ENCODE measurements around the gene PTX3. TPM values are rescaled to one million over a fixed set of nuclear protein-coding genes. Genes with fewer than 3 reads are reported as not detected.

Gene PTX3
- total RNA-seq, 5 donors from 2014 or later (not counting 1 experiment from before 2014, with no cell fraction given): 0.18 to 0.25 (median 0.20) TPM; not detected in 2

DNA sequence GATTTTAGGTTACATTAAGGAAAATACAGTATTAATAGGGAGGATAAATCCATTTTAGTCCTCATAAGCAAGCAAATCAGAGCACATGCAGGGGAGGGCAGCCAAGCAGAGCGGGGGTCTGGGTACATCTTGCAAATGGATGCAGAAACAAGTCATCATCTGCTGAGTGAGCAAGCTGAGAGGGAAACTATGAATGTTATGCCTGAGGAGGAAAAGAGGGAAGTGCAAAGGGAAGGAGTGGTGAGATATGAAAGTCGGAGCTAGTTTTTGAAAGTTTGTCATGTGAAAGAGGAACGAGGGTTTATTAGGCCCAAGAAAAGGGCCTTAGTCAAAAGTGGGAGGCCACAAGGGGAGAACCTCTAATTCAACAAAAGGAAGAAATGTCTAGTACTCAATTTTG, 15.4 kb downstream of the PTX3 start:
- H3K4me3 Mint-ChIP-seq: no peak overlapping the region
- WGBS (ENCODE audit: insufficient coverage): 31% methylated on average over 3 of the region's 3 CpGs
- peaks cover 0 to 7% (median 0%) of the 10 kb centered on the region in 3 donors for H3K9me3 Mint-ChIP-seq
- no peak overlapping the region for H3K27ac Mint-ChIP-seq
- H3K27me3 Mint-ChIP-seq: peaks cover 4 to 6% of the 10 kb centered on the region in 2 donors
- no peaks in the 10 kb centered on the region for H3K36me3 ChIP-seq (ENCODE audit: control insufficient read depth in 2 of 2, extremely low read depth in 1 of 2, insufficient read depth in 1 of 2, low read length in 1 of 2)
- H3K4me3 ChIP-seq (ENCODE audit: control insufficient read depth in 1 of 2, extremely low read depth in 1 of 2, low read length in 1 of 2): no peak overlapping the region
- H3K4me1 ChIP-seq (ENCODE audit: control insufficient read depth in 1 of 2, extremely low read depth in 1 of 2, insufficient read depth in 2 of 2, low read length in 2 of 2): no peaks in the 10 kb centered on the region
- H3K9me3 ChIP-seq: no peaks in the 10 kb centered on the region
- ATAC-seq (replicated peaks in 1 of 4) (no peak), DNase-seq (no peak)
- H3K36me3 Mint-ChIP-seq: no peaks in the 10 kb centered on the region
- H3K4me1 Mint-ChIP-seq: no peaks in the 10 kb centered on the region
- H3K27me3 ChIP-seq (replicated peaks in 1 of 2; ENCODE audit: control insufficient read depth in 2 of 2, extremely low read depth in 1 of 2, insufficient read depth in 2 of 2, low read length in 1 of 2): no peaks in the 10 kb centered on the region
- ChIA-PET CTCF (no interaction called here), POLR2A (no interaction called here)
- H3K27ac ChIP-seq (ENCODE audit: low read length): no peak overlapping the region

DNA sequence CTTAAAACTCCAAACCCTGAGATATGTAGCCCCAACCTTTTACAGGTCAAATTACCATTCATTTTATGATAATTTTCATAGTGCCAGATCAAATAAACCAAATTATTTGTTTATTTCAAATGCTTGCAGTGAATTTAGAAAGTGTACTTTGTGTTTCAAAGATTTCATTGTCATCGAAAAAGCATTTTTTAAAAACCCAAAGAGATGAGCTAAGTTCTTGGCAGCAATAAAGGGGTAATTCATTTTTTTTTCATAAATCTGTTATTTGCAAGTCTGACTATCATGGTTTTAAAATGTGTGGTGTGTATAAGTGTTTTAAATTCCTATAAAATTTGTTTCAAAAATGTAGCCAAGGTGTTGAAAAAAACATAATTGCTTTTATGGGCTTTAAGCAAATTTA, 17.2 kb downstream of the PTX3 start:
- Mint-ChIP-seq H3K36me3 (no peaks in the 10 kb centered on the region), H3K4me3 (no peak overlapping the region), H3K4me1 (no peaks in the 10 kb centered on the region), H3K9me3 (peaks cover 0 to 7% (median 0%) of the 10 kb centered on the region in 3 donors), H3K27me3 (peaks cover 4 to 6% of the 10 kb centered on the region in 2 donors), H3K27ac (no peak overlapping the region)
- DNase-seq (no peak), ATAC-seq (replicated peaks in 1 of 4) (no peak)
- Histone ChIP-seq H3K27me3 (replicated peaks in 1 of 2; ENCODE audit: control insufficient read depth in 2 of 2, extremely low read depth in 1 of 2, insufficient read depth in 2 of 2, low read length in 1 of 2) (no peaks in the 10 kb centered on the region), H3K4me3 (ENCODE audit: control insufficient read depth in 1 of 2, extremely low read depth in 1 of 2, low read length in 1 of 2) (no peak overlapping the region), H3K4me1 (ENCODE audit: control insufficient read depth in 1 of 2, extremely low read depth in 1 of 2, insufficient read depth in 2 of 2, low read length in 2 of 2) (no peaks in the 10 kb centered on the region), H3K27ac (ENCODE audit: low read length) (no peak overlapping the region), H3K36me3 (ENCODE audit: control insufficient read depth in 2 of 2, extremely low read depth in 1 of 2, insufficient read depth in 1 of 2, low read length in 1 of 2) (no peaks in the 10 kb centered on the region), H3K9me3 (no peaks in the 10 kb centered on the region)
- CTCF ChIA-PET: no interaction called here
- POLR2A ChIA-PET: no interaction called here
- no CpG with 5 or more reads among the region's 1 CpG for WGBS (ENCODE audit: insufficient coverage)

GRCh38 chr3:157459706-157460105, 23.1 kb downstream of the PTX3 start:
- peaks cover 17 to 22% of the 10 kb centered on the region in 2 donors for H3K27me3 Mint-ChIP-seq
- no peaks in the 10 kb centered on the region for H3K36me3 ChIP-seq (ENCODE audit: control insufficient read depth in 2 of 2, extremely low read depth in 1 of 2, insufficient read depth in 1 of 2, low read length in 1 of 2)
- no peaks in the 10 kb centered on the region for H3K36me3 Mint-ChIP-seq
- H3K4me3 ChIP-seq (ENCODE audit: control insufficient read depth in 1 of 2, extremely low read depth in 1 of 2, low read length in 1 of 2): no peak overlapping the region
- ChIA-PET POLR2A (no interaction called here), CTCF (no interaction called here)
- no CpG with 5 or more reads among the region's 2 CpGs for WGBS (ENCODE audit: insufficient coverage)
- no peaks in the 10 kb centered on the region for H3K4me1 Mint-ChIP-seq
- no peaks in the 10 kb centered on the region for H3K9me3 ChIP-seq
- peaks cover 0 to 3% (median 0%) of the 10 kb centered on the region in 3 donors for H3K9me3 Mint-ChIP-seq
- no peak overlapping the region for H3K27ac Mint-ChIP-seq
- H3K4me1 ChIP-seq (ENCODE audit: control insufficient read depth in 1 of 2, extremely low read depth in 1 of 2, insufficient read depth in 2 of 2, low read length in 2 of 2): no peaks in the 10 kb centered on the region
- H3K27me3 ChIP-seq (replicated peaks in 1 of 2; ENCODE audit: control insufficient read depth in 2 of 2, extremely low read depth in 1 of 2, insufficient read depth in 2 of 2, low read length in 1 of 2): peaks cover 0 to 2% of the 10 kb centered on the region in 2 experiments
- H3K27ac ChIP-seq (ENCODE audit: low read length): no peak overlapping the region
- DNase-seq (no peak), ATAC-seq (replicated peaks in 1 of 4) (no peak)
- no peak overlapping the region for H3K4me3 Mint-ChIP-seq

- no peaks in the 10 kb centered on the region for H3K4me1 ChIP-seq (ENCODE audit: control insufficient read depth in 1 of 2, extremely low read depth in 1 of 2, insufficient read depth in 2 of 2, low read length in 2 of 2)
- ChIA-PET CTCF (no interaction called here), POLR2A (no interaction called here)
- no peak overlapping the region for H3K27ac ChIP-seq (ENCODE audit: low read length)
- Mint-ChIP-seq H3K9me3 (peaks cover 0 to 3% (median 0%) of the 10 kb centered on the region in 3 donors), H3K27me3 (peaks cover 17 to 22% of the 10 kb centered on the region in 2 donors), H3K36me3 (no peaks in the 10 kb centered on the region), H3K4me3 (no peak overlapping the region), H3K27ac (no peak overlapping the region), H3K4me1 (no peaks in the 10 kb centered on the region)
- H3K36me3 ChIP-seq (ENCODE audit: control insufficient read depth in 2 of 2, extremely low read depth in 1 of 2, insufficient read depth in 1 of 2, low read length in 1 of 2): no peaks in the 10 kb centered on the region
- no peak overlapping the region for H3K4me3 ChIP-seq (ENCODE audit: control insufficient read depth in 1 of 2, extremely low read depth in 1 of 2, low read length in 1 of 2)
- WGBS (ENCODE audit: insufficient coverage): 92% methylated on average over 1 of the region's 2 CpGs
- H3K27me3 ChIP-seq (replicated peaks in 1 of 2; ENCODE audit: control insufficient read depth in 2 of 2, extremely low read depth in 1 of 2, insufficient read depth in 2 of 2, low read length in 1 of 2): peaks cover 0 to 2% of the 10 kb centered on the region in 2 experiments
- no peak for ATAC-seq (replicated peaks in 1 of 4)
- H3K9me3 ChIP-seq: no peaks in the 10 kb centered on the region
- no peak for DNase-seq
Observed at GRCh38 chr3:157460253-157460652, 23.6 kb downstream of the PTX3 start.

- H3K4me3 ChIP-seq (ENCODE audit: control insufficient read depth in 1 of 2, extremely low read depth in 1 of 2, low read length in 1 of 2): no peak overlapping the region
- no peaks in the 10 kb centered on the region for H3K36me3 Mint-ChIP-seq
- no peaks in the 10 kb centered on the region for H3K9me3 Mint-ChIP-seq
- no CpG with 5 or more reads among the region's 1 CpG for WGBS (ENCODE audit: insufficient coverage)
- ChIA-PET CTCF (no interaction called here), POLR2A (no interaction called here)
- no peaks in the 10 kb centered on the region for H3K9me3 ChIP-seq
- no peaks in the 10 kb centered on the region for H3K4me1 ChIP-seq (ENCODE audit: control insufficient read depth in 1 of 2, extremely low read depth in 1 of 2, insufficient read depth in 2 of 2, low read length in 2 of 2)
- no peaks in the 10 kb centered on the region for H3K36me3 ChIP-seq (ENCODE audit: control insufficient read depth in 2 of 2, extremely low read depth in 1 of 2, insufficient read depth in 1 of 2, low read length in 1 of 2)
- H3K27ac Mint-ChIP-seq: no peak overlapping the region
- DNase-seq: no peak
- H3K4me3 Mint-ChIP-seq: no peak overlapping the region
- H3K27me3 ChIP-seq (replicated peaks in 1 of 2; ENCODE audit: control insufficient read depth in 2 of 2, extremely low read depth in 1 of 2, insufficient read depth in 2 of 2, low read length in 1 of 2): peaks cover 0 to 2% of the 10 kb centered on the region in 2 experiments
- no peak overlapping the region for H3K27ac ChIP-seq (ENCODE audit: low read length)
- peaks cover 15 to 25% of the 10 kb centered on the region in 2 donors for H3K27me3 Mint-ChIP-seq
- no peak for ATAC-seq (replicated peaks in 1 of 4)
- H3K4me1 Mint-ChIP-seq: no peaks in the 10 kb centered on the region
Observed at GRCh38 chr3:157463816-157464215, 27.2 kb downstream of the PTX3 start.

DNA sequence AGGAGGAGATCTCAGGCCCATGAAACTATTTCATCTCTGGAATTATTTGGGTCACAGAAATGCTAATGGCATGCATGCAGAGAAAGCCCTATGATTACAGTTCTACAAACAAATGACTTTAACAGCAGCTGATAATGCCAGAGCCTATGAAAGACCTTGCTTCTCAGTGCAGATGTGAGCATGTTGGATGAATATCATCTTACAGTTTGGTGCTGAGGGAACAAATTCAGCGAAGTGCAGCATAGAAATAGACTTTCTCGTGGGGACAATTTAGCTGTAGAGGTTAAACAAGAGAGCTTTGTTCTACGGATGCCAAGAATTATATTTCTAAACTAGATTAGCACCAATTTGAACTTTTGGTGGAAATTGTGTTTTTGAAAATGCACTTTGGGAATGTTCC, 27.7 kb downstream of the PTX3 start:
- H3K4me3 Mint-ChIP-seq: no peak overlapping the region
- H3K27me3 ChIP-seq (replicated peaks in 1 of 2; ENCODE audit: control insufficient read depth in 2 of 2, extremely low read depth in 1 of 2, insufficient read depth in 2 of 2, low read length in 1 of 2): no peaks in the 10 kb centered on the region
- no peak overlapping the region for H3K4me3 ChIP-seq (ENCODE audit: control insufficient read depth in 1 of 2, extremely low read depth in 1 of 2, low read length in 1 of 2)
- ChIA-PET POLR2A (no interaction called here), CTCF (interaction anchor here in 1 of 2 donors (0.6 kb wide), 1 partner anchor 1801 kb away, joined by 4 read pairs; no protein-coding TSS in a partner anchor)
- 83% methylated on average over 2 of the region's 3 CpGs for WGBS (ENCODE audit: insufficient coverage)
- H3K36me3 Mint-ChIP-seq: no peaks in the 10 kb centered on the region
- H3K27ac Mint-ChIP-seq: no peak overlapping the region
- DNase-seq (no peak), ATAC-seq (replicated peaks in 1 of 4) (no peak)
- no peaks in the 10 kb centered on the region for H3K36me3 ChIP-seq (ENCODE audit: control insufficient read depth in 2 of 2, extremely low read depth in 1 of 2, insufficient read depth in 1 of 2, low read length in 1 of 2)
- H3K9me3 Mint-ChIP-seq: no peaks in the 10 kb centered on the region
- no peaks in the 10 kb centered on the region for H3K4me1 ChIP-seq (ENCODE audit: control insufficient read depth in 1 of 2, extremely low read depth in 1 of 2, insufficient read depth in 2 of 2, low read length in 2 of 2)
- H3K27ac ChIP-seq (ENCODE audit: low read length): no peak overlapping the region
- H3K27me3 Mint-ChIP-seq: peaks cover 15 to 24% of the 10 kb centered on the region in 2 donors
- no peaks in the 10 kb centered on the region for H3K4me1 Mint-ChIP-seq
- H3K9me3 ChIP-seq: no peaks in the 10 kb centered on the region

DNA sequence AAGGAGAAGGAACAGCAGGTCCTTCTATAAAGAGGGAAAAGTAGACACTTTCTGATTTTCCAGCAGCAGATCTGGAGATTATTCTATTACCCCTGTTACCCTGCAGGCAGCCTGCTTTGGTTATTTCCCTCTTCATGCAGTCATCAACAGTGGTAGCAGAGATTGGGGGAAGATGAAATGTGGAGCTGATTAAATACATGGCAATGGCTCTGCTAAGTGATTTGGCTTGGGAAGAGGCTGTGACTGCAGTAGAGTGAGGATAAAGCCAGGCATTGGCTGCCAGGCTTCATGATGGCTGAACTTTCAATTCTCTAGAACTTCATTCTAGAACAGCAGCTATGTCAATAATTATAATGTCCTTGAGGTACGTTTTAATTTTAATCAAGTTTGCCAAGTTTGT, 29.1 kb downstream of the PTX3 start:
- CTCF ChIA-PET: interaction anchor here in 1 of 2 donors (0.6 kb wide), 1 partner anchor 138 kb away, joined by 4 read pairs; no protein-coding TSS in a partner anchor
- Histone ChIP-seq H3K4me3 (ENCODE audit: control insufficient read depth in 1 of 2, extremely low read depth in 1 of 2, low read length in 1 of 2) (no peak overlapping the region), H3K27me3 (replicated peaks in 1 of 2; ENCODE audit: control insufficient read depth in 2 of 2, extremely low read depth in 1 of 2, insufficient read depth in 2 of 2, low read length in 1 of 2) (no peaks in the 10 kb centered on the region), H3K27ac (ENCODE audit: low read length) (no peak overlapping the region), H3K36me3 (ENCODE audit: control insufficient read depth in 2 of 2, extremely low read depth in 1 of 2, insufficient read depth in 1 of 2, low read length in 1 of 2) (no peaks in the 10 kb centered on the region), H3K4me1 (ENCODE audit: control insufficient read depth in 1 of 2, extremely low read depth in 1 of 2, insufficient read depth in 2 of 2, low read length in 2 of 2) (no peaks in the 10 kb centered on the region), H3K9me3 (no peaks in the 10 kb centered on the region)
- ATAC-seq (replicated peaks in 1 of 4) (no peak), DNase-seq (no peak)
- H3K27ac Mint-ChIP-seq: no peak overlapping the region
- H3K9me3 Mint-ChIP-seq: no peaks in the 10 kb centered on the region
- H3K27me3 Mint-ChIP-seq: peaks cover 7 to 10% of the 10 kb centered on the region in 2 donors
- POLR2A ChIA-PET: no interaction called here
- H3K36me3 Mint-ChIP-seq: no peaks in the 10 kb centered on the region
- WGBS (ENCODE audit: insufficient coverage): no CpG with 5 or more reads among the region's 1 CpG
- no peaks in the 10 kb centered on the region for H3K4me1 Mint-ChIP-seq
- H3K4me3 Mint-ChIP-seq: no peak overlapping the region

Measured in T-cell (primary cell).